Kasumi-1 (cell line): ENCODE data around the gene SEL1L.
"Not testable (repeated sequence)": the region's sequence is repeated elsewhere in the genome, so short reads cannot be mapped to it uniquely, and the experiment has no call there.

Experiments
- DNase-seq, 2 experiments: peaks; one replicate each; lab custom pipeline; 2025; lab: John Stamatoyannopoulos, UW

Gene SEL1L

DNA sequence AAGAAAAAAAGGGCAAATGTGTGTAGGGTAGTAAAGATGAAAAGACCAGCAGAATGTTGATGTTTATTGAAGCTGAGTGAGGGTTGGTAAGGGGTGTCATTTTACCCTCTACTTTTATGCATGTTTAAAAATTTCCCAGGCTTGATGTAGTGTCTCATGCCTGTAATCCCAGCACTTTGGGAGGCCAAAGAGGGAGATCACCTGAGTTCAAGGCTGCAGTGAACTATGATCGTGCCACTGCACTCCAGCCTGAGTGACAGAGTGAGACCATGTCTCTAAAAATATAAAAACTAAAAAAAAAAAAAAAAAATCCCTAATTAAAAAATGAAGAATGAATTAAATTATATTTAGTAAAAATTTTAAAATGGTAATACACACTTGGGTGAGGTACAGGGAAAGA lies 8.5 kb downstream of the SEL1L start:
- DNase-seq = no peak

DNA sequence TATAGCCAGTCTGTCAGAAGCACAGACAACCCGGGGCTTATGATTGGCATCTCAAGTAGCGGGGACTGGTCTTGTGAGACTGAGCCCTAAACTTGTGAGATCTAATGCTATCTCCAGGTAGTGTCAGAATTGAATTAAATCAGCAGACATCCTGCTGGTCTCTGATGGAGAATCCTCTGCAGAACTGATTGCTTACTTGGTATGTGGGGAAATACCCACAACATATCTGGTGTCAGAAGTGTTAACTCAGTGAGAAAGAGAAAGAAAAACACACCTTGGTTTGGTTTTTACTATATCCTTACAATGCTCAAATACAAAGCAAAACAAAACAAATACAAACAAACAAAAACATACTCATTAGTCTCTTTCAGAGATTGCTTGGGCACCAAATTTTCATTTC lies 10.0 kb downstream of the SEL1L start:
- no peak for DNase-seq

- no peak for DNase-seq
Measured at GRCh38 chr14:81523016-81523415, 10.6 kb downstream of the SEL1L start.

DNA sequence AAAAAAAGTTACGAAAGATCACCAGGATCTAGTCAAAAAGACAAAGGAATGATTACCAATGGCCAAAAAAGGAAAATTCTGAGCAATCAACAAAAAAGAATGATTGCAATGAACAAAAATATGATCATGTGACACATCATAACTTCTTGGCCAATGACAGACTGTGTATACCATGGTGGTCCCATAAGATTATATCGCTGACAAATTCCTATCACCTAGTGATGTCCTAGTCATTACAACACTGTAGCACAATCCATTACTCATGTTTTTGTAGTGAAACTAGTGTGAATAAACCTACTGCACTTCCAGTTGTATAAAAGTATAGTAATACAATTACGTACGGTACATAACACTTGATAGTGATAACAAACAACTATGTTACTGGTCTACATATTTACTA lies 12.3 kb downstream of the SEL1L start:
- DNase-seq = no peak

- peak; percentile 99 for DNase-seq
Measured at GRCh38 chr14:81519200-81520011, 14.2 kb downstream of the SEL1L start.

- DNase-seq = no peak
Measured at GRCh38 chr14:81517798-81518398, 15.8 kb downstream of the SEL1L start.

DNA sequence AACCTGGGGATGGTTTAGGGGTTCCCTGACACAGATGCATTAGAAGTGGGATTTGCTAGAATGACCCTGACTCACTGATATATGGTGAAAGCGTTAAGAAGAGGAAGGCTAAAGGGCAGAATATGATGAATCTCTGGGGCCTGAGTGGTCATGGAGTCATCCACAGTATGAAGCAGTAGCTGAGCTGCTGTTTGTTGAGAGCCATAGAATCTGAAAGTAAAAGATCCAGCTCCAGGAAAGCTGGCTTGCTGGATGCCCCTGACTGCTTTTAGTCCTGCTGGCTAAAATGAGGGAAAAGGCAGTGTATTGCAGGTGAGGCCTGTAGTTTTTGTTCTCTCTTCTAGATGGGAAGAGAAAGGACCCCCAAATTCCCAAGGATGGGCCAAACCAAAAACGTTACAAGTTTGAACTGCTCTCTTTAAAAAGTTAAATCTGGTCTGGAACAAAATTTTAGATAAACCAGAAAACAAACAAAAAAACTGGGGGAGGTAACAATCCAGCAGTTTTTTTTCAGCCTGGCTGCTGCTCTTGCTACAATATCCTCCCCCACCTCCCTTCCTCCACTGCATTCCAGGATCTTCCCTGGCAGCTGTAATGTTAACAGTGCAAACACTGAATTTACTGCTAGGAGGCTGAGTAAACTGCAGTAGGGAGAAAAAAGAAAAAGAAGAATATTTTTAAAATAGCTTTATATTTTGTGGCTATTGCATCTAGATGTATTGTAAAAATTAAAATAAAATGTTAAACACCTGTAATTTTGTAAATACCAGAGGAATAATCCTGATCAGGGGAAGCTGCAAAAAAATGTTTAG lies 16.5 kb downstream of the SEL1L start:
- DNase-seq = no peak

DNA sequence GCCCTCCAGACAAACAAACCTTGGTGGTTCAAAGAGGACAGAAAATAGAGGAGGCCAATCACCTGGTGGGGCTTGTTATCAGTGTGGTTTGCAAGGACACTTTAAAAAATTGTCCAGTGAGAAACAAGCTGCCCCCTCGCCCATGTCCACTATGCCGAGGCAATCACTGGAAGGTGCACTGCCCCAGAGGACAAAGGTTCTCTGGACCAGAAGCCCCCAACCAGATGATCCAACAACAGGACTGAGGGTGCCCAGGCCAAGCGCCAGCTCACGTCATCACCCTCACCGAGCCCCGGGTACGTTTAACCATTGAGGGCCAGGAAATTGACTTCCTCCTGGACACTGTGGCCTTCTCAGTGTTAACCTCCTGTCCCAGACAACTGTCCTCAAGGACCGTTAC lies 17.7 kb downstream of the SEL1L start:
- not testable (repeated sequence) for DNase-seq

GRCh38 chr14:81512826-81513225 lies 20.8 kb downstream of the SEL1L start:
- DNase-seq = not testable (repeated sequence)

DNA sequence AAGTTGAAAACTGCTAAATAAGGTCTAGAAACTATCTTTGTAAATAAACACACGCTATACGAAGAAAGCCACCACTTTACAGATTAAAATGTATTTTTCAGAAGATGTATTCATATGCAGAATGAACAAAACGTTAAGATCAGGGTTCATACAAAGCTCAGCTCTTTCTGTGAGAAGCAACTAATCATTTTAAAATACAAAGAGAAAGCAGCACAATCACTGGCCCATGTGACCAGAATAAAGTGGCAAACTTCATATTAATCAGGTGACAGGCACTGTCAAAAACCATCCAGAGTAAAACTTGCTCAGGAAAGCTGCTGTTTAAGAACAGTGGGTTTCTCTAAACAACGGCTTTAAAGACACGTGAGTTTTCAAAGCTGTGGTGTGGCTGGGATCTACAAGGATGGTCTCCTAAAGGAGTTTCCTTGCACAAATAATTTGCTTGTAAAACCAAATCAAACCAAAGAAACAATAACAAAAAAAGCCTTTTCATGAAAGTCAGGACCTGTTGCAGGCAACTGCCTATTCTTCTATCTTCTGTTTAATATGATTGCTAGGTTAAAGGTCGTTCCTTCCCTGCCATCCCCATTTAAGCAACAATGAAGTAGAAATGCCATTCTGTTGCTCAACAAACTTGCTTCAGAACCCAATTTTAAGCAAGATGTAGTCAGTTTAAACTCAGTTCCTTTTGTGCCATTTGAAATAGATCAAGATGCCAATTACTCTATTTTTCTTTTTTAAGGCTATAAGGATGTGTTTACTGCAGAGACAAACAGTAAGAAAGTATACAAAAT lies 22.3 kb downstream of the SEL1L start:
- DNase-seq = no peak

GRCh38 chr14:81509838-81510452 lies 23.7 kb downstream of the SEL1L start:
- no peak for DNase-seq

DNA sequence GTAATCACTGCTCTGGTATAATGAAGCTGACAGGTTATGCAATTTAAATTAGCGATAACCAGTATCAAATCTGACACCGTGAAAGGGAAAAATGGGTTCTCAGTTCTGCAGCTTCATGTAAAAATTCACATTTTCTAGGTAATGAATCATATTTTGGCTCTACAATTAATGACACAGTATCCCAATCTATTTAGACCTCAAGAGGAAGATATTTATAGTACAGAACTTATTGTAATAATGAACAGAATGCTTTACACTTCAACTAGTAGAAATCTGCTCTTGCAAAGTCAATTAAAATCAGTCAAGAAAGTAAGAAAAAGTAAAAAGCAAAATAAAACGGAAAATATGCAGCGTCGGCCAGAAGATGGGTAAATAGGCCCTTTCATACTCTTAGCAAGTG lies 24.3 kb downstream of the SEL1L start:
- DNase-seq = no peak

GRCh38 chr14:81506487-81506886 lies 27.2 kb downstream of the SEL1L start:
- no peak for DNase-seq

GRCh38 chr14:81504864-81505263 lies 28.8 kb downstream of the SEL1L start:
- no peak for DNase-seq

DNA sequence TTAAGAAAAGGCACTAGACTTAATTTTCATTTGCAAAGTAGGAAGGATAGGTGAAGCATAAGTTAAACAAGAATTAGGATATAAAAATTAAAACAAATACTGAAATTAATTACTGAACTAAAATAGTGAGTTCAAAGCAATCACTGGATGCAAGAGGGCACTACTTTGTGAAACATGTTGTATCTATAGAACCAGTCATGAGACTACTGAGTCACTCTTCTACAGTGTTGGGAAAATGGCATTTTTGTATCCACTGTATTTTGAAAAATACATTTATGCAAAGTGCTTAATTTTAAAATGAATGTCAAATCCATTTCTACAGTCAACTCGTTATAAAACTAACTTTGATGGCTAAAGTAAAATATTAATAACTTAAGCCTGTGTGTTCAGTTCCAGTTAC lies 47.9 kb downstream of the SEL1L start:
- no peak for DNase-seq

GRCh38 chr14:81485372-81485771 lies 48.3 kb downstream of the SEL1L start:
- no peak for DNase-seq

DNA sequence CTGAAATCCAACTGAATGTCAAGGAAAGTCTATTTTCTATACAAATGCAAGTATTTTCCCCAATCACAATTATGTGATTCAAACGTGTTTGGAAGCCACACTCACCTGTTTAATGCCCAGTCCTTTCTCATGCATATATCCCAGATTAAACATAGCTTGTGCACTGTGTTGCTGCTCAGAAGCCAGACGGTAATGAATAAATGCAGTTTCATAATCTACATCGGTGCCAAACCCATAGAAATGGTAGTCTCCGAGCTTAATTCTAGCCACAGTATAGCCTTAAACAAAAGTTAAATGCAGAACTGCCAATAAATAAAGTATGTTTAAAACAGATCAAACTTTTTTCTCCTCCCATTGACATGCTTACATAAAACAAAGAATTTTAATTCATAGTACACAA lies 49.5 kb downstream of the SEL1L start:
- DNase-seq = no peak

DNA sequence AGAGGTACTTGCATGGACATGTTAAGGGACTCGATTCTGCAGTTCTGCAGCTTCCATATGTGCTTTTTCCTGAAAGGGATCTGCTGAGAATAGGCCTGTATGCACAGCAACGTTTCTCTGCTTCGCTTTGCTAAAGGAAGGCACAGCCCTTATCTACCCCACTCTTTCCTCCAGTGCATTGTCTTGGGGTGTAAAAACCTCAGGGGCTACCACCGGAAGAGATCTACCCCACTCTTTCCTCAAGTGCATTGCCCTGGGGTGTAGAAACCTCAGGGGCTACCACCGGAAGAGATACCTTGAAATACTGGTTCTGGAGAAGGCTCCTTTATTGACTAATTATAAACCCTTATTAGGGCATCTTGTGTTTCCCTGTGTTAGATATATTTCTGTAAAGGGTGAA lies 52.9 kb downstream of the SEL1L start:
- no peak for DNase-seq

DNA sequence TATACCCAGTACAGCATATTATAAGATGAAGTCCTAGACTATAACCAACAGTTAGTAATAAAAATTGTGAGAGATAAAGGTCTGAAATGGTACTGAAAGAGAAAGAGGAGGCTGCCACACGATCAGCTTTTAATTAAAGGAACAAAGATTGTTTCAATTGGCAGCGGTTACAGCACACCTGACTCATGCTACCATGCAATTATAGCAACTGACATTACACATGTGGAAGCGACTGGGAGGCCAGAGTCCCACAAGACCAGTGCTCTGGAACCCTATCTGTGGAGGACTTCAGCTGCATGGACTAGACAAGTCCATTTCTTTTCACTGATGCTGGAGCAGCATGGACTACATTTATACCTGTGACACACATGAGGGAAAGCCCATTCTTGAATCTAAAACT lies 55.2 kb downstream of the SEL1L start:
- DNase-seq = no peak

DNA sequence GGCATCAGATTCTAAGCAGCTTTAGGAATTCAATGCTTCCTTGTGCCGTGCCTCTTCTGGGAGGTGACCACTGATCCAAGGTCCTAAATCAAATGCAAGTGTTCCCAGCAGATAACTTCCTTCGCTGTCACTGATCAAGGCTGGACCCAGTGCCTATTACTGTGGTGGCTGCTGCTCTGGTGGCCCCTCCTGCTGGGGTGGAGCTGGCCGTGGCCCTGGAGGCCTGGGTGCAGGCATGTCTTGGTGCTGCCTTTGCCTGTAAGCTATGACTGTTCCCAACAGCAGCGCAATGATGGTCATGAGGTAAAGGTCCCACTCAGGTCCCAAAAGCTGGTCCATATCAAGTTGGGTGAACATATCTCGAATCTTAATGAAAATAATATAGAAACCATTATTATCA lies 56.8 kb downstream of the SEL1L start:
- DNase-seq = no peak

DNA sequence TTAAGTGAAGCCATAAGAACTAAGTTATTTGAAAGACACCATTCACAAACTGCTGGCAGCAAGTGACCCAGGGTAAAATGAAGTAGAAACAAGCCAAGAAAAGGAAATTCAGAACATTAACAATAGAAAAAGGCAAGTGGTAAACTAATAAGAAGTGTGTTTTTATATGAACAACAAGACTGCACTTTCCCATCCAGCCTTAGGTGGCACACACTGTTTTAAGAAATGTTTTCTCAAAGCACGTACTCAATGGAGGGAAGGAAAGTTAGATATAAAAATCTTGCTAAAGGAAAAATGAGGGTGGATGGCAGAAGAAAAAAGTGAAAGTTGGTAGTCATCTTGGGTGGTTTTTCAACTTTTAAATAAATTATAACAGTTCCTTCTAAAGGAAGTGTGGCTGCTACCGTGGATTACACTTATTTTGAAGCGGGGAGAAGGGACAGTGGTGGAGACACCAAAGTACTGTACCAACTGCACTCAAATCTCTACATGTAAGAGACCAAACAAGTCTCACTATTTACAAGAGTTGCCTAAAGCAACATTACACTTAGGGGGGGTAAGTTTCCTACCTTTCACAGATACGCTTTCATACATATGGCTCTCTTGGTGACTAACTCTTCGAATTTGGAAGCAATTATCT lies 58.8 kb downstream of the SEL1L start:
- DNase-seq = no peak
